Activated naive CD4-positive, alpha-beta T cell treated with anti-CD3 and anti-CD28 coated beads for 36 hours (primary cell): ENCODE data around the gene MEX3D. TPM values are rescaled to one million over a fixed set of nuclear protein-coding genes. Genes with fewer than 3 reads are reported as not detected.

Source experiments
- CTCF ChIA-PET: fragments of 350-600 bp; sonication (Branson Sonifier 250); formaldehyde crosslinking; loops from one replicate; lab custom pipeline; 2021; ENCODE audit warnings: antibody characterized with exemption; lab: Charles Lee
- DNase-seq: peaks from one replicate; pipeline ENCODE4 v3.0.0-alpha.2; 2020
- H3K27ac Mint-ChIP-seq: one replicate; pipeline ENCODE4 v1.8.0; 2021; ENCODE audit warnings: mild to moderate bottlenecking, mixed read lengths
- H3K27me3 Mint-ChIP-seq: one replicate; pipeline ENCODE4 v1.8.0; 2021; ENCODE audit warnings: low read depth, mixed read lengths
- H3K36me3 Mint-ChIP-seq: one replicate; pipeline ENCODE4 v1.8.0; 2021; ENCODE audit warnings: low read depth, mixed read lengths
- H3K4me1 Mint-ChIP-seq: one replicate; pipeline ENCODE4 v1.8.0; 2021; ENCODE audit warnings: low read depth, mixed read lengths
- H3K4me3 Mint-ChIP-seq: one replicate; pipeline ENCODE4 v1.8.0; 2021; ENCODE audit warnings: mild to moderate bottlenecking, moderate library complexity, mixed read lengths
- H3K9me3 Mint-ChIP-seq: one replicate; pipeline ENCODE4 v1.8.0; 2021; ENCODE audit warnings: mixed read lengths
- intact Hi-C: fragments of 100-400 bp; cut with micrococcal nuclease; formaldehyde crosslinking; loops from one replicate; pipeline ENCODE4 v1.15.1; 2023
- total RNA-seq, 2 experiments: library from RNA; stranded (reverse); gene quantifications; one replicate each; pipeline ENCODE4 v1.2.3, GENCODE V29; 2021

MEX3D gene
- total RNA-seq, 2 experiments from 2014 or later: 2.0 to 2.1 TPM

DNA sequence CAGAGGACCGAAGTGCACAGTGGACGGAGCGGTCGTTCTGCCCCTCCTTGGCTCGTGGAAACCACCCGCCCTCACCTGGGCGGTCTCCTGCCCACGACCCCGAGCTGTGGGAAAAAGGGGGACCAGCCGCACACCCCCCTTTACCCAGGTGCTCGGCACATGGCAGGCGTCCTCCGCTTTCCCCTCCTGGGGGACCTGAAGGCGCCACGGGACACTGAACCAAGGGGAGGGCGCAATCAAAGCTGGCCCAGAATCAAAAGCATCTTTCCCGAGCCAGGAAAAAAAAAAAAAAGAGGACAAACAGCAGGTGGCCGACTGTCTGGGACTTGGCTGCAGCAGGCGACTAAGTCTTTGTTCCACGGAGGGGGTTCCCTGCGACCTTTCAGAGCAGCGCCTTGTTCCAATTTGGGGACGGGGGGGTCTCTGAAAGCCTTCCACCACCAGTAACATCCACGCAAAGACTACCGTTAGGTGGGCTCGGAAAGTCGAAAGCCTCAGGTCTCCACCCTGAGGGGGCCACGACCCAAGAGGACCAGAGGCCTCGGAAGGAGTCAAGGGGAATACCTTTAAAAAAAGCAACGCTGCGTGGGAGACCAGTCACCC lies 23.4 kb upstream of the MEX3D start:
- intact Hi-C loops: loop anchor here (1.0 to 10.0 kb wide), 5 partner anchors 14 to 317 kb away; partner anchors contain the start of genes FAM174C, KLF16, NDUFS7 and UQCR11
- CTCF ChIA-PET: interaction anchor here (0.9 to 2.7 kb wide), 4 partner anchors 10 to 81 kb away, joined by 4 to 16 read pairs (median 6); partner anchors contain the start of gene UQCR11
- Mint-ChIP-seq H3K4me3 (peak overlapping the region; percentile 96), H3K4me1 (peaks cover 26% of the 10 kb centered on the region), H3K36me3 (peaks cover 19% of the 10 kb centered on the region), H3K9me3 (no peaks in the 10 kb centered on the region), H3K27me3 (no peaks in the 10 kb centered on the region), H3K27ac (peak overlapping the region; percentile 82)
- no peak for DNase-seq

DNA sequence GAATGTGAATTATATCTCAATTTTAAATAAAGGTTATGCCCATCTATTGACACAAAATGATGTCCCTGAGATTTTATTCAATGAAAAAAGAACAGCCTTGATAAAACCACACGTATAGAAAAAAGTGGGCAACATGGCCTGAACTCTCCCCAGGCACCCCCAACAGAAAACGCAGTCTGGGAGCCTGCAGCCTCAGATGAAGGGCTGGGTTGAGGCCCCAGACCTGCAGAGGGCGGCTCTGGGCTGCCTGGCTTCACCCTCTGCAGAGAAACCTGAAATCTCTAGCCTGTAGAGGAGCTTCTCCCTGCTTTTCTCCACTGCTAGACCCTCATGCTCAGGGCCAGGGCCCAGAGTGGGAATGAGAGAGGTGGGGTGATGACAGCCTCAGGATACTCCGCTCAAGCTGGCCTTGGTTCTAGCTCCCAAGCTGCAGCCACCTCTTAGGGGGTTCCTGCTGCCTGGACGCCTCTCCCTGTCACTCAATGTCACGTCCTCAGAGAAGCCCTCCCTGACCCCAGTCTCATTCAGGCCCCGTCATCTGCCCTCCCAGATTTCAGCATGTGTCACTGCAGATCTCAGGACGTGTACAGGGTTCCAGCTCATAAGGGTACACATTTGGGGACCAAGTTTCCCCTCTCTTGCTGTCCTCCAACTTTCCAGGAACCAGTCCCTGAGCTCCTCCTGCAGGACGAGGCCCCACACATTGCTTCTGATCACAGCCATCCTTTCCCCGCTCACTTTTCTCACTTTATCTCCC lies 22.7 kb upstream of the MEX3D start:
- intact Hi-C loops: loop anchor here (1.0 to 10.0 kb wide), 3 partner anchors 81 to 316 kb away; partner anchors contain the start of genes FAM174C and KLF16

DNA sequence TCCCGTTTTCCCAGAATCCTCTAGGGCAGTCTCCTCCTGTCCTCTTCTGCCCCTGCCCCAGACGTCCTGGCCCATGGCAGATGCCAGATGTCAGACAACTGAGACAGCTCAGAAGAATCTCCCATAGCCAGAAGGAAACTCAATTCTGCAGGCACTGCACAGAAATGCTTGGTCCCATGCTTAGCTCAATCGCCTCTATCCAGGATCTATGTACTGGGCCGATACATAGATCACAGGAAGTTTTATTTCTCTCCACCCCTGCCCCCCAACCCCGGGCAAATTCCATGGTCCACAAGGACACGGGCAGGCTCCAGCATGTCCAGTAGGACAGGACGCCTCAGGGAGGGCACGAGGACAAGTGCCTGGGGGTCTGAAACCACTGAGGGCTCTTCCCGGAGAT lies 19.7 kb upstream of the MEX3D start:
- no peaks in the 10 kb centered on the region for H3K27me3 Mint-ChIP-seq
- CTCF ChIA-PET: interaction anchor here (2.5 kb wide), 1 partner anchor 42 kb away, joined by 6 read pairs; no protein-coding TSS in a partner anchor
- H3K4me3 Mint-ChIP-seq: no peak overlapping the region
- DNase-seq: no peak
- no peaks in the 10 kb centered on the region for H3K9me3 Mint-ChIP-seq
- H3K27ac Mint-ChIP-seq: no peak overlapping the region
- intact Hi-C loops: no loop called here
- H3K36me3 Mint-ChIP-seq: peaks cover 33% of the 10 kb centered on the region
- peaks cover 27% of the 10 kb centered on the region for H3K4me1 Mint-ChIP-seq

More for the DNA sequence above, 22.7 kb upstream of the MEX3D start:
- peak; percentile 53 for DNase-seq
- Mint-ChIP-seq H3K36me3 (peaks cover 22% of the 10 kb centered on the region), H3K27ac (peak overlapping the region; percentile 82), H3K4me1 (peaks cover 26% of the 10 kb centered on the region), H3K4me3 (peak overlapping the region; percentile 96), H3K27me3 (no peaks in the 10 kb centered on the region), H3K9me3 (no peaks in the 10 kb centered on the region)
- CTCF ChIA-PET: interaction anchor here (0.6 to 2.7 kb wide), 7 partner anchors 9 to 722 kb away, joined by 3 to 16 read pairs (median 4); partner anchors contain the start of gene UQCR11

DNA sequence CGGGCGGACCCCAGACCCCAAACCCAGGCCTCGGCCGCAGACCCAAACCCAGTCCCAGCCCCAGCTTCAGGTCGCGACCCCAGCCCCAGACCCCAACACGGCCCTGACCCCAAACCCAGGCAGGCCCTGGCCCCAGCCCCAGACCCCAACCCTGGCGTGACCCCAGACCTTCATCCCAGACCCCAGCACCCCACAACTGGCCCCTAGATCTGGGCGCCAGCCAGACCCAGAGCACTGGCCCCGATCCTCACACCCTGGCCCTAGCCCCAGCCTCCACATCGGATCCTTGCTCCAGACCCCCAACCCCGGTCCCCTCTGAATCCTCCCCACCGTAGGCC lies 17.1 kb upstream of the MEX3D start:
- Mint-ChIP-seq H3K4me3 (no peak overlapping the region), H3K27ac (no peak overlapping the region), H3K9me3 (no peaks in the 10 kb centered on the region), H3K27me3 (no peaks in the 10 kb centered on the region), H3K4me1 (peaks cover 16% of the 10 kb centered on the region), H3K36me3 (peaks cover 35% of the 10 kb centered on the region)
- intact Hi-C loops: no loop called here
- no peak for DNase-seq
- CTCF ChIA-PET: no interaction called here

DNA sequence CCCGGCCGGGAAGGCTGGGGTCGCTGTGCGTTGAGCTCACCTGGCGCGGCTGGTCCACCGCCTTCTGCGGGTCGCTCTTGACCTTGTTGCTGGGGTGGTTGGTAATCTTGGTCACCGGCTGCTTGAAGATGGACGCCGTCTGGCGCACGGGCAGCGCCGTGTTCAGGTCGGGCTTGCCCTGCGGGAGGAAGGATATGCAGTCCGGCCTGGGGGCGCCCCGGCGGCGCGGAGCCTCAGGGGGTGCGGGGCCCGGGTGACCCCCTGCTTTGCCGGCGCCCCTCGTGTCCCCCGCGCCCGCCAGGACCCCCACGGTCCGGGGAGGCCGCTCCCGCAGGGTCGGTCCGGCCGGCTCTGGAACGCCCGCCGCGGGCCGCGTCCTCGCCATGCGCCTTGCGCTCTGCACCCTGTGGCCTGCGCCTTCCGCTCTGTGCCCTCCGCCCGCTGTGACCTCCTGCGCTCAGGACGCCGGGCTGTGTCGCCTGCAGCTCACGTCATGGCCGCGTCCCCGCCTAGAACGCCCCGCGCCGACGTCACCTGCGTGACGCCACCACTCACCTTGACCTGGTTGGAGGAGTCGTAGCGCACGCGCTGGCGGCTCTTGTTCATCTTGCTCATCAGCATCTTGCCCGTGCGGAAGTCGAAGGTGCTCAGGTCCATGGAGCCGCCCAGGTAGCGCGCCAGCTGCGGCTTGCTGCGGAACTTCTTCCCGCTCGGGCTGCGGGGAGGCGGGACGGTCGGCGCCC lies 16.5 kb upstream of the MEX3D start:
- Mint-ChIP-seq H3K4me1 (peaks cover 13% of the 10 kb centered on the region), H3K27me3 (no peaks in the 10 kb centered on the region), H3K27ac (no peak overlapping the region), H3K4me3 (no peak overlapping the region), H3K9me3 (no peaks in the 10 kb centered on the region), H3K36me3 (peaks cover 36% of the 10 kb centered on the region)
- CTCF ChIA-PET: interaction anchor here (1.2 kb wide), 1 partner anchor 8 kb away, joined by 3 read pairs; the partner anchor contains the start of gene MBD3
- DNase-seq: no peak
- intact Hi-C loops: no loop called here

DNA sequence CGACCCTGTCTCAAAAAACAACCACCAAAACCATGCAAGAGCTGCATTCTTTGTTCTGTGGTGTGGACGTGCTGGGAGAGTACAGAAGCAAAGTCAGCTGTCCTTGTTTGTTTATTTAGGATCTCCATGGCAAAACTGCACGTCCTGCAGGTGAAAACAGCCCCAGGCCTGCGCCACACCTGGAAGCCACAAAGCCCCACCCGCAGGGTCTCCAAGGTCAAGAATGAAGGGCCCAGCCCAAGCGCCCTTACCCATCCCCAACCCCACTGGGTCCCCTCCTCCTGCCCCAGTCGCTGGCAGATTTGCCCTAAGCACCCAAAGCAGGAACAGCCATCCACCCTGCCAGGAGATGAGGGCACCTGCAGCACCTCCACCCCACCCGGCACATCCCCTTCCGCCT lies 14.1 kb upstream of the MEX3D start:
- Mint-ChIP-seq H3K4me1 (peaks cover 2% of the 10 kb centered on the region), H3K4me3 (no peak overlapping the region), H3K36me3 (peaks cover 35% of the 10 kb centered on the region), H3K9me3 (no peaks in the 10 kb centered on the region), H3K27me3 (no peaks in the 10 kb centered on the region), H3K27ac (no peak overlapping the region)
- CTCF ChIA-PET: interaction anchor here (0.6 to 0.7 kb wide), 3 partner anchors 9 to 346 kb away, joined by 3 to 5 read pairs (median 3); no protein-coding TSS in a partner anchor
- intact Hi-C loops: no loop called here
- DNase-seq: no peak

DNA sequence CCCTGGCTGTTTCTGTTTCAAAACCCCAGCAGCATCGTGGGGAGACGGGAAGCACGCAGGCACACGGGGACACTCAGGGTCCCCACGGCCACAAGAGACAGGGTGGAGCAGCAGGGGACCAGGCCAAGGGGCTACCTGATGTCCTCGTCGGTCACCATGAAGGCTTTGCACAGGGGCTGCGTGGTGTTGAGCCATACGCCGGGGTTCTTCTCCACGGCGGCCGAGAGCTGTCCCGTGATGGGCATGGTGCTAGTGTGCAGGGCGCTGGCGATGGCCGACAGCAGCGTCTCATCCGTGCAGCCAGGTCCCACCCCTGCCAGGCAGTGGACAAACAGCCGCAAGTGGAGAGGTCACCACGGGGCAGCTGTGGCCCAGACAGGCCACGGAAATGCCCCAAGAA lies 12.8 kb upstream of the MEX3D start:
- DNase-seq: no peak
- Mint-ChIP-seq H3K9me3 (no peaks in the 10 kb centered on the region), H3K27ac (peak overlapping the region; percentile 59), H3K27me3 (no peaks in the 10 kb centered on the region), H3K4me3 (no peak overlapping the region), H3K36me3 (peaks cover 34% of the 10 kb centered on the region), H3K4me1 (peaks cover 2% of the 10 kb centered on the region)
- CTCF ChIA-PET: no interaction called here
- intact Hi-C loops: no loop called here

DNA sequence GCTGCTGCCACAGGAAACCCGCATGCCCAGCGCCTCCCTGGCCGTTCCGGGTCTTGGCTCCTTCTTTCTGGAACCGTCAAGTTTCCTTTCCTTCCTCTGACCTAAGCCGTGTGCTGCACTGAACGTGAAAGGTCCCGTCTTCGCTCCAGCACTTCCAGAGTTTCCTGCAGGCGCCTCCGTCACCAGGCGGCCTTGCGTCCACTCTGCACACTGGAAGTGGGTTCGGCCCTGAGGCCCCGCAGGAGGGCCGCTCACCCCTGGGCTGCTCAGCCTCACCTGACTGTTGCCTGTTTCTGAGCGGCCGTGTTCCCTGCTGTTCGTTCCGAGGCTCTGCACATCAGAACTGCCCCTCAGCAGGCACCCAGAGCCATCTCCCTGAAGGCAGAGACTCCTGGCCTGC lies 12.3 kb upstream of the MEX3D start:
- Mint-ChIP-seq H3K27ac (no peak overlapping the region), H3K4me3 (no peak overlapping the region), H3K9me3 (no peaks in the 10 kb centered on the region), H3K36me3 (peaks cover 29% of the 10 kb centered on the region), H3K4me1 (peaks cover 2% of the 10 kb centered on the region), H3K27me3 (no peaks in the 10 kb centered on the region)
- CTCF ChIA-PET: no interaction called here
- no peak for DNase-seq
- intact Hi-C loops: no loop called here

DNA sequence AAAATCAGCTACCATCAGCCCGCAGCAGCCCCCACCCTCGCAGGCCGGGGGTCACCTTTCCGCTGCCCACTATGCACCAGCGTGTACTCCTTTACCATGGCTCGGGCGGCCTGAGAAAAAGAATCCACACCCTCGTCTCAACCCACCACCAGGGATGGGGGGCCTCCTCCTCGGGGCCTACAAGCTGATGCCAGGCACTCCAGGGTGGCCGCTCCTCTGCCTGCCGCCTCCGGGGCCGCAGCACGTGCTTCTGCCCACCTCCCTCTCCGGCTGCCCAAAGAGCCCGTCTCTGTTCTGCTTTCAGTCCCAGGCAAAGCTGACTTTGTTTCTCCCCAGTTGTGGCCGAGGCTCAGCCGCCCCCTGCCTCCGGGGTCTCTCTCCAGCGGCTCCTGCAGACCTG lies 11.1 kb upstream of the MEX3D start:
- intact Hi-C loops: no loop called here
- H3K4me3 Mint-ChIP-seq: no peak overlapping the region

DNA sequence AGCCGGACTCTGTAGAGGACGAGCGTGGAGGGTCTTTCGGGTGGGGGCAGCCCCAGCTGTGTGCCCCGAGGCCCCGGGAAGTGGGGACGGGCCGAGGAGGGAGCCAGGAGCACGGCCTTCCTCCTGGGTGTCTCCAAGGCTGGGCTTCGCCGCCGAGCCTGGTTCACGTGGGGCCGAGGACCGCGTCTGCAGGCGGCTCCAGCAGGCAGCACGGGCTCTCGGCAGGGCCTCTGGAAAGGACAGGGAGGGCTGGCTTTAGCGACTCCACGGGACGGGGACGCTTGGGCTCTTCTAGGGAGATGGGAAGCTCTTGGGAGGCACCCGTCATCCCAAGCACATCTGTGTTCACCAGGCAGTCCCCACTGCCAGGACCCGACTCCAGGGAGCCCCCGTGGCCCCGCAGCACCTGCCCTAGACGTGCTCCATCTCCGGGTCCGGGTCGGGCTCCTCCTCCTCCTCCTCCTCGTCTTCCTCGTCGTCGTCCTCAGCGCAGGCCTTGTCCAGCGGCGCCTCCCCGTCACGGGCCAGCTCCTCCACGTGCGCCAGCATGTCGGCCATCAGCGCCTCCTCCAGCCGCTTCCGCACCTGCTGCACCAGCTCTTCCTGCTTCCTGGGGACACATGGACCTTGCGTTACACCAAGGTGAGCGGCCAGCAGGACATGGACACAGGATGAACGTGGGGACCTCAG lies 9.9 kb upstream of the MEX3D start:
- intact Hi-C loops: no loop called here
- Mint-ChIP-seq H3K36me3 (peaks cover 19% of the 10 kb centered on the region), H3K9me3 (no peaks in the 10 kb centered on the region), H3K4me3 (no peak overlapping the region), H3K4me1 (no peaks in the 10 kb centered on the region), H3K27ac (no peak overlapping the region), H3K27me3 (no peaks in the 10 kb centered on the region)
- CTCF ChIA-PET: no interaction called here
- no peak for DNase-seq

More for the DNA sequence above, 11.1 kb upstream of the MEX3D start:
- no peaks in the 10 kb centered on the region for H3K27me3 Mint-ChIP-seq
- no peak overlapping the region for H3K27ac Mint-ChIP-seq
- H3K4me1 Mint-ChIP-seq: no peaks in the 10 kb centered on the region
- H3K9me3 Mint-ChIP-seq: no peaks in the 10 kb centered on the region
- H3K36me3 Mint-ChIP-seq: peaks cover 23% of the 10 kb centered on the region
- DNase-seq: no peak
- CTCF ChIA-PET: interaction anchor here (0.5 kb wide), 1 partner anchor 246 kb away, joined by 4 read pairs; no protein-coding TSS in a partner anchor

DNA sequence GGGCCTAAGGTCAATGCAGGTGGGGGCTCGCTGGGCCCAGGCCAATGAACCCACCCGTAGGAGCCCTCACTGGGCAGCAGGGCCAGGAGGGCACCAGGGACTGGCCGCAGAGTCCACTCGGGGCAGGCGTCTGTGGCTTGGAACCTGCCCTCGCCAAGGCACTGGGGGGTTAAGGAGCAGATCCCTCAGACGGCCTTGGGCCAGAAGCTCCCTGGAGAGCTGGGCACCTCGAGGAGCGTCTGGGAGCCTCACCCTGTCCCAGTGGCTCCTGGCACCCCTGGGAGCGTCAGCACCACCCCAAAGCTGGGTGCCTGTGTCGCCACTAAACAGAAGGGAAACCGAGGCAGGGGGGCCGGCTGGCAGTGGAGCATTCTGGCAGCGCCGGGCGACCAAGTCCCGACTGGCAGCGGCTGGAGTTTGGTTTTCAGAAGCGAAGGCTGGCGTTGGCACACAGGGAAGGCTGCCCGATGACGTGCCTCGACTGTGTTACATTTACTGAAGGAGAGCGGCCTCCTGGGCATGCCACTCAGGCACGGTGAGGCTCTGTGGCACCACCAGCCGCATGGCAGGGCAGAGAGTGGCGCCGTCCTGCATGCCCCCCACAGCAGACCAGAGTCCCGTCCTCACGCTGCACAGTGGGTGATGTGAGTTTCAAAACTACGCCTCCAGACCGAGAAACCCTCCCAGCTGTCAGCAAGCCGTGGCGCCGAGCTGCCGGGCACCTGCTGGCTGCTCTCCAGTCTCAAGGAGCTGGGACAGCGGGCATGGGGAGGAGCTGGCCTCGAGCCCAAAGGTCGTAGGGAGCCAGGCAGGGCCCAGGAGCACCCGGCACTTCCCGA lies 9.2 kb upstream of the MEX3D start:
- Mint-ChIP-seq H3K36me3 (peaks cover 16% of the 10 kb centered on the region), H3K4me1 (no peaks in the 10 kb centered on the region), H3K4me3 (no peak overlapping the region), H3K9me3 (no peaks in the 10 kb centered on the region), H3K27ac (no peak overlapping the region), H3K27me3 (no peaks in the 10 kb centered on the region)
- CTCF ChIA-PET: no interaction called here
- intact Hi-C loops: no loop called here
- no peak for DNase-seq
